Breast epithelium (tissue), 3 donors: ENCODE data around the gene ELMO1.

Experiments
- CTCF ChIP-seq, 3 donors: fragments of 450-650 bp; IDR thresholded peaks; one replicate each; pipeline ENCODE4 v1.5.1; 2016 to 2017; ENCODE audit warnings: antibody characterized with exemption in 3 of 3, mild to moderate bottlenecking in 3 of 3, moderate library complexity in 3 of 3
- POLR2A ChIP-seq: fragments of 450-650 bp; IDR thresholded peaks from one replicate; pipeline ENCODE4 v1.6.1; 2016; ENCODE audit warnings: antibody characterized with exemption, mild to moderate bottlenecking, moderate library complexity
- POLR2AphosphoS5 ChIP-seq, 3 donors: sonication (generic); formaldehyde crosslinking; IDR thresholded peaks; one replicate each; pipeline ENCODE4 v1.6.1; 2017; ENCODE audit warnings: antibody characterized with exemption in 3 of 3

DNA sequence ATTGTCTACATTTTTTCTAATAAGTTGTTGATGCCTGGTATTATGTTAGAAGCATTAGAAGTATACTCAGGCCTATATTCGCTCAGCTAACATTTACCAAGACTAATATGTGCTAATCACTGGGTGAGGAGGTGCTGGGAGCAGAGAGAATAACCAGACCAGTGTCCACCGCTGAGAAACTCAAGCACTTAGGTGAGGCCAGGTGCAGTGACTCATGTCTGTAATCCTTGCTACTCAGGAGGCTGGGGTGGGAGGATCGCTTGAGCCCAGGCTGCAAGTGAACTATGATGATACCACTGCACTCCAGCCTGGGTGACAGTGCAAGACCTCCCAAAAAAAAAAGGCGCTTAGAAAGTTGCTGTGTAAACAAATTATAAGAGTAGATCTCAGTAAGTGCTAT lies 542.2 kb downstream of the ELMO1 start:
- no peak for TF ChIP-seq CTCF (IDR thresholded peaks at IDR 0.05)
- no peak for TF ChIP-seq POLR2A
- no peak for TF ChIP-seq POLR2AphosphoS5 (IDR thresholded peaks at IDR 0.05)
